Adipose tissue (tissue), 3 donors: Measurements from ENCODE around the gene SH2D7. TPM values are rescaled to one million over a fixed set of nuclear protein-coding genes. Genes with fewer than 3 reads are reported as not detected.

Source experiments
- H3K27ac ChIP-seq: one replicate; pipeline ENCODE4 v1.5.1; 2013; ENCODE audit warnings: low read depth, low read length
- WGBS, 3 donors: extraction: QIAGEN DNeasy Blood & Tissue Kit; methylation state at CpG; one replicate each; pipeline ENCODE4 v1.1.7; 2013; 5-methylcytosine and 5-hydroxymethylcytosine counted together
- polyA plus RNA-seq, 3 donors: library from polyadenylated mRNA; stranded (reverse); fragments of 200-250 nt; gene quantifications; one replicate each; pipeline ENCODE4 v1.2.3, GENCODE V29; 2013
- donor health status: healthy with polysubstance abuse.
- donor health status: Bipolar disorder and iron deficiency.
- donor health status: healthy.

The SH2D7 gene
- polyA plus RNA-seq, 3 donors = 0.02 TPM; not detected in 2

- WGBS, 3 donors = 13 to 24% (median 22%) methylated on average over 7 of the region's 7 CpGs
- no peak overlapping the region for H3K27ac ChIP-seq
Observed at GRCh38 chr15:78075490-78076230, 16.7 kb upstream of the SH2D7 start.

- H3K27ac ChIP-seq = no peak overlapping the region
- WGBS, 3 donors = 25 to 44% (median 35%) methylated on average over 17 of the region's 17 CpGs
Observed at GRCh38 chr15:78076231-78077052, 15.9 kb upstream of the SH2D7 start.

- 0 to 1% (median 0%) methylated on average over 48 to 101 of the region's 104 CpGs for WGBS, 3 donors
- H3K27ac ChIP-seq = no peak within 1 kb of the TSS
Observed at GRCh38 chr15:78077053-78077870, 15.1 kb upstream of the SH2D7 start, which contains the start of gene TBC1D2B. TSS of gene TBC1D2B (minus strand) at chr15:78077711. CDS start at chr15:78077652, 59 bp downstream.

- no peak overlapping the region for H3K27ac ChIP-seq
- WGBS, 3 donors = 8 to 30% (median 11%) methylated on average over 7 of the region's 7 CpGs
Observed at GRCh38 chr15:78077871-78078210, 14.5 kb upstream of the SH2D7 start.

GRCh38 chr15:78079298-78080087, 12.9 kb upstream of the SH2D7 start:
- 92 to 95% (median 93%) methylated on average over 11 of the region's 11 CpGs for WGBS, 3 donors
- no peak overlapping the region for H3K27ac ChIP-seq

GRCh38 chr15:78080088-78080460, 12.3 kb upstream of the SH2D7 start:
- WGBS, 3 donors = 85 to 93% (median 92%) methylated on average over 8 of the region's 8 CpGs
- no peak overlapping the region for H3K27ac ChIP-seq

GRCh38 chr15:78082106-78082742, 10.1 kb upstream of the SH2D7 start:
- no peak overlapping the region for H3K27ac ChIP-seq
- 56 to 72% (median 57%) methylated on average over 5 of the region's 5 CpGs for WGBS, 3 donors

GRCh38 chr15:78082743-78083110, 9.6 kb upstream of the SH2D7 start:
- no peak overlapping the region for H3K27ac ChIP-seq
- 82 to 100% (median 92%) methylated on average over 1 of the region's 1 CpG for WGBS, 3 donors

- 79 to 95% (median 83%) methylated on average over 4 of the region's 4 CpGs for WGBS, 3 donors
- H3K27ac ChIP-seq = no peak overlapping the region
Observed at GRCh38 chr15:78083186-78083585, 9.2 kb upstream of the SH2D7 start.

GRCh38 chr15:78083687-78084448, 8.5 kb upstream of the SH2D7 start:
- H3K27ac ChIP-seq = no peak overlapping the region
- WGBS, 3 donors = 80 to 93% (median 86%) methylated on average over 6 of the region's 6 CpGs

GRCh38 chr15:78084449-78084750, 8.0 kb upstream of the SH2D7 start:
- 49 to 85% (median 58%) methylated on average over 5 of the region's 5 CpGs for WGBS, 3 donors
- H3K27ac ChIP-seq = no peak overlapping the region

- WGBS, 3 donors = 33 to 77% (median 36%) methylated on average over 1 of the region's 1 CpG
- no peak overlapping the region for H3K27ac ChIP-seq
Observed at GRCh38 chr15:78085928-78086327, 6.4 kb upstream of the SH2D7 start.

- WGBS, 3 donors = 73 to 81% (median 80%) methylated on average over 12 of the region's 12 CpGs
Observed at GRCh38 chr15:78087951-78088772, 4.2 kb upstream of the SH2D7 start.

GRCh38 chr15:78088773-78089080, 3.6 kb upstream of the SH2D7 start:
- 47 to 89% (median 80%) methylated on average over 3 of the region's 3 CpGs for WGBS, 3 donors
- no peak overlapping the region for H3K27ac ChIP-seq

More at GRCh38 chr15:78087951-78088772, 4.2 kb upstream of the SH2D7 start:
- H3K27ac ChIP-seq = no peak overlapping the region

- no peak overlapping the region for H3K27ac ChIP-seq
- WGBS, 3 donors = 86 to 98% (median 96%) methylated on average over 3 of the region's 3 CpGs
Observed at GRCh38 chr15:78090422-78091063, 1.8 kb upstream of the SH2D7 start.
